ENCODE results near the gene MYO9B. TPM values are rescaled to one million over a fixed set of nuclear protein-coding genes. Genes with fewer than 3 reads are reported as not detected.

Gene MYO9B
- total RNA-seq, 5 donors from 2014 or later (not counting 1 experiment from before 2014, with no cell fraction given), result 185 to 220 (median 202) TPM

DNA sequence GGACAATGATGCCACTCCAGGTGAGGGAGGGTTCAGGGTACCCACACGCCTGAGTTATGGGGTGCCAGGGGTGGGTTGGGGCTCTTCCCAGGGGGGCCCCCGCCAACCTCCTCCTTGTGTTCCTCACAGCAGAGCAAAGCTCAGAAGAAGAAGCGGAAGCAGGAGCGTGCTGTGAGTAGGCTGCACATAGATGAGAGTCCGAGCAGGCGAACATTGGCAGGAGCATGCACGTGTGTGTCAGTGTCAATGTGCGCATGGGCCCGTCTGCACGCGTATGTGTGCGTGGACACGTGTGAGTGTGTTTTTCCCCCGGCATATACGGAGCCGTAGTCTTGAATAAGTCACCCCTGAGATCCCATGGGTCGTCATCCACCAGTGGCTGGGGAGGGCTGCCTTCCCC lies 127.1 kb downstream of the MYO9B start:
- Histone ChIP-seq H3K36me3 (ENCODE audit: control insufficient read depth in 2 of 2, extremely low read depth in 1 of 2, insufficient read depth in 1 of 2, low read length in 1 of 2) (peaks cover 46 to 67% of the 10 kb centered on the region in 2 donors), H3K27me3 (replicated peaks in 1 of 2; ENCODE audit: control insufficient read depth in 2 of 2, extremely low read depth in 1 of 2, insufficient read depth in 2 of 2, low read length in 1 of 2) (no peaks in the 10 kb centered on the region), H3K4me1 (ENCODE audit: control insufficient read depth in 1 of 2, extremely low read depth in 1 of 2, insufficient read depth in 2 of 2, low read length in 2 of 2) (no peaks in the 10 kb centered on the region), H3K9me3 (no peaks in the 10 kb centered on the region), H3K27ac (ENCODE audit: low read length) (no peak overlapping the region), H3K4me3 (ENCODE audit: control insufficient read depth in 1 of 2, extremely low read depth in 1 of 2, low read length in 1 of 2) (no peak overlapping the region)
- Mint-ChIP-seq H3K27me3 (no peaks in the 10 kb centered on the region), H3K9me3 (no peaks in the 10 kb centered on the region), H3K4me1 (no peaks in the 10 kb centered on the region), H3K4me3 (no peak overlapping the region), H3K27ac (no peak overlapping the region), H3K36me3 (peaks cover 50% of the 10 kb centered on the region)
- 95% methylated on average over 17 of the region's 17 CpGs for WGBS (ENCODE audit: insufficient coverage)
- DNase-seq (no peak), ATAC-seq (replicated peaks in 1 of 4) (no peak)
- ChIA-PET CTCF (interaction anchor here in 1 of 2 donors (0.7 kb wide), 1 partner anchor 30 kb away, joined by 8 read pairs; no protein-coding TSS in a partner anchor), POLR2A (no interaction called here)

GRCh38 chr19:17205237-17206140 lies 129.9 kb downstream of the MYO9B start:
- 93% methylated on average over 22 of the region's 27 CpGs for WGBS (ENCODE audit: insufficient coverage)
- Histone ChIP-seq H3K27ac (ENCODE audit: low read length) (no peak overlapping the region), H3K9me3 (no peaks in the 10 kb centered on the region), H3K27me3 (replicated peaks in 1 of 2; ENCODE audit: control insufficient read depth in 2 of 2, extremely low read depth in 1 of 2, insufficient read depth in 2 of 2, low read length in 1 of 2) (no peaks in the 10 kb centered on the region), H3K4me3 (ENCODE audit: control insufficient read depth in 1 of 2, extremely low read depth in 1 of 2, low read length in 1 of 2) (no peak overlapping the region), H3K4me1 (ENCODE audit: control insufficient read depth in 1 of 2, extremely low read depth in 1 of 2, insufficient read depth in 2 of 2, low read length in 2 of 2) (peaks cover 0 to 5% of the 10 kb centered on the region in 2 experiments), H3K36me3 (ENCODE audit: control insufficient read depth in 2 of 2, extremely low read depth in 1 of 2, insufficient read depth in 1 of 2, low read length in 1 of 2) (peaks cover 36 to 73% of the 10 kb centered on the region in 2 donors)
- Mint-ChIP-seq H3K4me1 (peaks cover 0 to 6% (median 0%) of the 10 kb centered on the region in 3 donors), H3K36me3 (peaks cover 46% of the 10 kb centered on the region), H3K9me3 (no peaks in the 10 kb centered on the region), H3K4me3 (no peak overlapping the region), H3K27me3 (no peaks in the 10 kb centered on the region), H3K27ac (no peak overlapping the region)
- DNase-seq (peak; percentile 29 to 71 (median 55)), ATAC-seq (replicated peaks in 1 of 4) (peak; percentile 62 to 82 (median 75))
- ChIA-PET CTCF (no interaction called here), POLR2A (no interaction called here)

- Mint-ChIP-seq H3K9me3 (no peaks in the 10 kb centered on the region), H3K36me3 (peaks cover 35% of the 10 kb centered on the region), H3K4me3 (no peak overlapping the region), H3K27ac (no peak overlapping the region), H3K4me1 (peaks cover 0 to 6% (median 0%) of the 10 kb centered on the region in 3 donors), H3K27me3 (no peaks in the 10 kb centered on the region)
- DNase-seq (no peak), ATAC-seq (replicated peaks in 1 of 4) (no peak)
- Histone ChIP-seq H3K27me3 (replicated peaks in 1 of 2; ENCODE audit: control insufficient read depth in 2 of 2, extremely low read depth in 1 of 2, insufficient read depth in 2 of 2, low read length in 1 of 2) (no peaks in the 10 kb centered on the region), H3K4me3 (ENCODE audit: control insufficient read depth in 1 of 2, extremely low read depth in 1 of 2, low read length in 1 of 2) (no peak overlapping the region), H3K9me3 (no peaks in the 10 kb centered on the region), H3K36me3 (ENCODE audit: control insufficient read depth in 2 of 2, extremely low read depth in 1 of 2, insufficient read depth in 1 of 2, low read length in 1 of 2) (peaks cover 25 to 68% of the 10 kb centered on the region in 2 donors), H3K27ac (ENCODE audit: low read length) (no peak overlapping the region), H3K4me1 (ENCODE audit: control insufficient read depth in 1 of 2, extremely low read depth in 1 of 2, insufficient read depth in 2 of 2, low read length in 2 of 2) (peaks cover 0 to 5% of the 10 kb centered on the region in 2 experiments)
- 97% methylated on average over 17 of the region's 25 CpGs for WGBS (ENCODE audit: insufficient coverage)
- POLR2A ChIA-PET, result no interaction called here
- CTCF ChIA-PET, result no interaction called here
Observed at GRCh38 chr19:17206736-17207581, 131.4 kb downstream of the MYO9B start.

- Mint-ChIP-seq H3K4me1 (peaks cover under 1 to 7% (median 1%) of the 10 kb centered on the region in 3 donors), H3K9me3 (no peaks in the 10 kb centered on the region), H3K4me3 (no peak overlapping the region), H3K27ac (peak overlapping the region; percentile 7 to 65), H3K27me3 (no peaks in the 10 kb centered on the region), H3K36me3 (peaks cover 25% of the 10 kb centered on the region)
- peaks cover 0 to 6% of the 10 kb centered on the region in 2 experiments for H3K4me1 ChIP-seq (ENCODE audit: control insufficient read depth in 1 of 2, extremely low read depth in 1 of 2, insufficient read depth in 2 of 2, low read length in 2 of 2)
- 84% methylated on average over 9 of the region's 28 CpGs for WGBS (ENCODE audit: insufficient coverage)
- DNase-seq (peak in 8 of 35 experiments; percentile 12 to 39 (median 23)), ATAC-seq (replicated peaks in 1 of 4) (peak in 1 of 4 experiments; percentile 36)
- H3K4me3 ChIP-seq (ENCODE audit: control insufficient read depth in 1 of 2, extremely low read depth in 1 of 2, low read length in 1 of 2), result no peak overlapping the region
- no peak overlapping the region for H3K27ac ChIP-seq (ENCODE audit: low read length)
- H3K27me3 ChIP-seq (replicated peaks in 1 of 2; ENCODE audit: control insufficient read depth in 2 of 2, extremely low read depth in 1 of 2, insufficient read depth in 2 of 2, low read length in 1 of 2), result no peaks in the 10 kb centered on the region
- no peaks in the 10 kb centered on the region for H3K9me3 ChIP-seq
- ChIA-PET CTCF (interaction anchor here in 1 of 2 donors (0.5 kb wide), 1 partner anchor 11 kb away, joined by 3 read pairs; no protein-coding TSS in a partner anchor), POLR2A (no interaction called here)
- H3K36me3 ChIP-seq (ENCODE audit: control insufficient read depth in 2 of 2, extremely low read depth in 1 of 2, insufficient read depth in 1 of 2, low read length in 1 of 2), result peaks cover 13 to 57% of the 10 kb centered on the region in 2 donors
Observed at GRCh38 chr19:17209126-17210036, 133.8 kb downstream of the MYO9B start.

DNA sequence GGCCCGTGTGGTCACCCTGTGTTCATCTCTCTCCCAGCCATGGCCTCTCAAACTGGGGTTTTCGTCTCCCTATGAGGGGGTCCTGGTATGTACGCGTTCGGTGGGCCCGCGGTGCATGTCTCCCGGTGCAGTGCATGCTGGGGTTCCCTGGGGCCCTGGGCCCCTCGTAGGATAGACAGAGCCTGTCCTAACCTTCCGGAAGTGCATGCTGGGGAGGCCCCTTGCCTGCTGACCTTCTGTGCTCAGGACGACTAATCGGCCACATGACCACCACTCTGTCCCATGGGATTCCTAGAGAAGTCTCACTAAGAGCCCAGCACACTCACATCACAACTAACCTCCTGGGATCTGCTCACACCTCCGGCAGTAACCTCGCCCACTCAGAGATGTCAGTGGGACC lies 134.7 kb downstream of the MYO9B start:
- Mint-ChIP-seq H3K27ac (no peak overlapping the region), H3K27me3 (no peaks in the 10 kb centered on the region), H3K36me3 (peaks cover 25% of the 10 kb centered on the region), H3K9me3 (no peaks in the 10 kb centered on the region), H3K4me3 (no peak overlapping the region), H3K4me1 (peaks cover 9 to 16% (median 10%) of the 10 kb centered on the region in 3 donors)
- ATAC-seq (replicated peaks in 1 of 4) (no peak), DNase-seq (no peak)
- peaks cover 0 to 15% of the 10 kb centered on the region in 2 experiments for H3K4me1 ChIP-seq (ENCODE audit: control insufficient read depth in 1 of 2, extremely low read depth in 1 of 2, insufficient read depth in 2 of 2, low read length in 2 of 2)
- peaks cover 8 to 53% of the 10 kb centered on the region in 2 donors for H3K36me3 ChIP-seq (ENCODE audit: control insufficient read depth in 2 of 2, extremely low read depth in 1 of 2, insufficient read depth in 1 of 2, low read length in 1 of 2)
- 96% methylated on average over 12 of the region's 14 CpGs for WGBS (ENCODE audit: insufficient coverage)
- H3K4me3 ChIP-seq (ENCODE audit: control insufficient read depth in 1 of 2, extremely low read depth in 1 of 2, low read length in 1 of 2), result no peak overlapping the region
- POLR2A ChIA-PET, result no interaction called here
- no peak overlapping the region for H3K27ac ChIP-seq (ENCODE audit: low read length)
- no peaks in the 10 kb centered on the region for H3K27me3 ChIP-seq (replicated peaks in 1 of 2; ENCODE audit: control insufficient read depth in 2 of 2, extremely low read depth in 1 of 2, insufficient read depth in 2 of 2, low read length in 1 of 2)
- CTCF ChIA-PET, result no interaction called here
- H3K9me3 ChIP-seq, result no peaks in the 10 kb centered on the region

Measured in T-cell (primary cell).